Measurements from ENCODE around the gene FOSL1.
A peak's percentile ranks its signal among the peaks of the same experiment; 100 is the strongest.

Gene FOSL1

GRCh38 chr11:65879617-65880016 lies 20.6 kb downstream of the FOSL1 start, which contains the start of gene CTSW:
TSS of gene CTSW (plus strand) at chr11:65879837. CDS start at chr11:65879855, 18 bp downstream.
- peak; percentile 30 for DNase-seq

DNA sequence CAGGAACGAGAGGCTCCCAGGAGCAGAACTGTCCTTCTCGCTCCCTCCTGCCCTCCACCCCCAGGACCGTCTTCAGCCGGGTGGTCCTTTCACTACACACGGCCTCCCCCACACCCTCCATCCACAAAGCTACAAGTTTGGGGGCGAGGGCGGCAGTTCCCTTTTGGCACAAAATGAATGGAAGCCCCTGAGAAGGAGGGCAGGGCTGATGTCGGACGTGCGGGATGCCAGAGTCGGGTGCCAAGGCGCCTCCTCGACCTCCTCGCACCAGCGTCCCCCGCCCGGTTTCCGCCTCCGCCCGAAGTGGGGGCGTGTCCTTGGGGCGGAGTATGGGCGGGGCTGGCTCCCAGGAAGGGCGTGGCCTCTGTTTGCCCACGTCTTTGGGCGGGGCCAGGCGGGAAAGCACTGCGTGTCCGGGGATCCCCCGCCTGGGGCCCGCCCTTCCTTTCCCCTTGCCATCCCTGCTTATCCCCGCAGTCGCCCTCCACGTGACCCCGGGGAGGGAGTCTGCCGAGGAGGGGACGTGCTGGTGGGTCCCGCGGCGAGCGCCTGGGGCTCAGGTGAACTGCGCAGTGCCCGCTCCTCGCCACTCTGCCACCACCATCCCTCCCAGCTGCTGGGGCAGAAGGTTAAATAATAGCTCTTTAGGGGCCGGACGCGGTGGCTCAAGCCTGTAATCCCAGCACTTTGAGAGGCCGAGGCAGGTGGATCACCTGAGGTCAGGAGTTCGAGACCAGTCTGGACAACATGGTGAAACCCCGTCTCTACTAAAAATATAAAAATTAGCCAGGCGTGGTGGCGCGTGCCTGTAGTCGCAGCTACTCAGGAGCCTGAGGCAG lies 26.7 kb downstream of the FOSL1 start:
- DNase-seq = peak; percentile 96

DNA sequence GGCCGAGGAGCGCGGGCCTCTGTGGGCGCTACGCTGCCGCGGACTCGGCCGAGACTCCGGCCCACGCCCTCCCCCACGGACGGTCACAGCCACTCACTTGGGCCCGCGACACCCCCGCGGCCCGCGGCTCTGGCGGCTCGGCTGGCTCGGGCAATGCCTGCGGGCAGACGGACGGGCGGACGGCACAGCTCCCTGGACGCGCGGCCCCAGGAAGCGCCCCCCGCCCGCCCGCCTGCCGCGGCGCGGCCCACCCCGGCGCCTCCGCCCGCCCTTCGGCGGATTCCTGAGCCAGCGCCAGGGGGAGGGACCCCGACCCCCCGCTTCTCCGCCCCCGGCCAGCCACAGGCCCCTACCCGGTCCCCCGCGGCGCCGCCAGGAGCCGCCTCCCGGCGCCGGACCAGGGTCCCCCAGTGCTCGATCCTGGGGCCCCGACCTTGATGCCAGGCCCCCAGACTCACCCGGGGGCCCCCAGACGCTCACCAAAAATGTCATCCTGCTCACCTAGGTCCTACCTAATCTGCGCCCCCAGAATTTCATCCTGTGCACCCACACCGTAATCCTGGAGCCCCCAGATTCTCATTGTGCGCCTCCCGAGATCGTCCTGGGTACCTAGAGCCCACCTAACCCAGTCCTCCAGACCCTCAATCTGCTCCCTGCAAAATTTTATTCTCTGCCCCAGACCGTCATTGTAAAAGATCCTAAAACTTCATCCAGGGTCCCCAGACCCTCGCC lies 27.4 kb downstream of the FOSL1 start, which contains the start of gene EFEMP2:
TSS of gene EFEMP2 (minus strand) at position 215 of the 732 bp plus-strand sequence. CDS start 446 bp downstream, outside the sequence.
- DNase-seq = no peak

DNA sequence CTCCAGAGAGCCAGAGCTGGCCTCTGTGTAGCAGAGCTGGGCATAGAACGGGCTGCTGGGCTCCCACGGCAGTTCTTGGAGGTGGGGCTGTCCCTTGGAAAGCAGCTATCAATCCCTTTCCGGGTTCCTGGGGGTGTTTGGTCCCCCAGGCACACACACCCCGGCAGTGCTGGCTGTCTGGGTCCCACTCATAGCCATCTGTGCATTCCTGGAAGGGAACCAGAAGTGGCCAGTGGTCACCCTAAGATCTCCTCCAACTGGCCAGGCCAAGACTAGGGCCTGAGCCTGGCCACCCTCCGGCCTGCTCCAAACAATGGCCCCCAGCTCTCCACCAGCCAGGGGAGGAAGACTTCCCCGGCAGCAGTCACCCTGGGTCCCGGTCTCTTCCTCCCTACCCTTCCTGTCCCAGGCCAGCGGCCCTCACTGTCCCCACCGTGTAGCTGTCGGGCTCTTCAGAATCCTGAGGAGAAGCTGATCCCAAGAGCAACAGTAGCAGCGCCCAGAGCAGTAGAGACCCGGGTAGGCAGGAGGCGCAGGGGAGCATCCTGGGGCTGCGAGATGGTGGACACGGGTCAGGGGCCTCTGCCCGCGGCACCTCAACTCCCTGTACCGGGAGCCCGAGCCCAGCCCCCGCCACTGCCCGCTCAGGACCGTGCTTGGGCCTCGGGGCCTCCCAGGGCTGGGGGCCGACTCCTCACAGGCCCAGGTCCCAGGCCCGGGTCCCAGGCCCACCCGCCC lies 28.2 kb downstream of the FOSL1 start:
- DNase-seq = no peak

DNA sequence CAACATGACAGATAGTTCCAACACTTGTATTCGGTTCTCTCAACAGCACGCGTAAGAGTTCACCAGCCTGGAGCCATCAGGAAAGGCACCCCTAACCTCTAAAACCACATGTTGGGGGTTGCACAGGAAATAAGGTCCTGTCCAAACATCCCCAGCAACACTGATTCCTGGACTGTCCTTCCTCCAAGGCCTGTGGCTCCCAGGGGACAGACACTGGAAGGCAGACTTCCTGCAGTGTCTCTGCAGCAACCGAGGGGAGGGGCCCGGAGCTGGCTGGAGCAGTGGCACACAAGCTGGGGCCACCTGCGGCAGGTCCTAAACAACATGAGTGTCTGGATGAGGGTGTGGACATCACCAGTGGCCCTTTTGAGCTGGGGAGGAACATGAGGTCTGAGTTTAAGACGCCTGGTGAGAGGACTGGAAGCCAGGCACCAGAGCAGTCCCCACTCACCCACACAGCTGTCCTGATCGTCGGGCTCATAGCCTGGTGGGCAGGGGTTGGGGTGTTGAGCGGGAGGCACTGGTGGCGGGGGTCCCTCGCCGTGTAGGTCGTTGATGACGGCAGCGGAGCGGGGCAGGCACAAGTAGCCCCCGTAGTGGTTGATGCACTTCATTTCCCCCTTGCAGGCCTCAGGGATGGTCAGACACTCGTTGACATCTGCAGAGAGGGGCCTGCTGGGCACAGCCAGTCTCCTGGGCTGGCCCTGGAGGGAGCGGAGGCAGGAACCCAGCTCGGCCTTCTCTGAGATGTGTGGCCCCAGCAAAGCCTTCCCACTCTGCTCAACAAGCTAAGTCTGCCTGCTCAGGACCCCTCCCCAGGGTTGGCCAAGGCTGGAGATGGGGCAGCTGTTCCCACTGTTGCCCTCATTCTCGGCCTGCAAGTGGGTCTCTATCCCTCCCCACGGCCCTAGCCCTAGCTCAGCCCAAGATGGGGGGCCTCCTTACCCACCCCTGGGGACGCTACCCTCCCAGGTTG lies 29.2 kb downstream of the FOSL1 start:
- DNase-seq = no peak

- no peak for DNase-seq
Measured at GRCh38 chr11:65870307-65870658, 29.9 kb downstream of the FOSL1 start.

DNA sequence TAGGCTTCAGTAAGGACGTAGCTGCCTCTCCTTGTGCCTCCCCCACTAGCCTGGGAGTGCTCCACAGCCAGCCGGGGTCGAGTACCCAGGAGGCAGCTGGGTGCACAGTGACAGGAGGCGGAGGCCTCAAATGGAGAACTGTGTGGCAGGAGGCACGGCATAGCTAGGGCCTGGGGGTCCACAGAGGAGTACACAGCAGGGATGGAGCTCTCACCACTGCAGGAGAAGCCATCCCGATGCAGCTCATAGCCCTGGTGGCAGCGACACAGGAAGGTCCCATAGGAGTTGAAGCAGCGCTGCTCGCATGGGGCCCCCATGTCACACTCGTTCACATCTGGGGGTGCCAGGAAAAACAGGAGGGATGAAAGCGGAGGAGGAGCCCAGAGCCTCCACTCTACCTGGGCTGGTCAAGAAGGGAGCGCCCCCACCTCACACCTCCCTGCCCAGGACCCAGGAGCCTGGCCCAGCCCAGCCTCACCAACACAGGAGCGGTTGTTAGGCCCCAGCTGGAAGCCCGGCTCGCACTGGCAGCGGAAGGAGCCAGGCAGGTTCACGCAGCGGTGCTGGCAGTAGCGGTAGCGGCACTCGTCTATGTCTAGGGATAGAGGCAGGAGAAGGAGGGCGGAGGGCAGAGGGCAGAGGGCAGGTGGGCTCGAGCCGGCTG lies 30.4 kb downstream of the FOSL1 start:
- no peak for DNase-seq

DNA sequence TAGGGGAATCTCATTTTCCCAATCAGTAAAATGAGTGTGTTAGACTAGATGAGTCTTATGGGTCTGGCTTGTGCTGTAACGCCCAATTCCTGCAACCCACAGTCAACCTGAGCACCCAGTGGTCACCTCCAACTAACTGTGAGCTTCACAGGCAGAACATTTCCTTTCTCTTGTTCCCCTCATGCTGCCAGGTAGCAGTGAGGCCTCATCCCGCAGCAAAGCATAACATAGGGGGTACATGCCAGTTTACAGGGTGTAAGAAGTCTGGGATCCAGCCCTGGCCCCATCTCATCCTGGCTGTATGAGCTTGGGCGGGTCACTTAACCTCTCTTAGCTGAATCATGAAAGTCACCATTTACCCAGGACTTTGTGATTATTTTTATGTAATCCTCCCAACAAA lies 31.3 kb downstream of the FOSL1 start:
- DNase-seq = no peak

- no peak for DNase-seq
Measured at GRCh38 chr11:65868076-65868667, 32.0 kb downstream of the FOSL1 start.

DNA sequence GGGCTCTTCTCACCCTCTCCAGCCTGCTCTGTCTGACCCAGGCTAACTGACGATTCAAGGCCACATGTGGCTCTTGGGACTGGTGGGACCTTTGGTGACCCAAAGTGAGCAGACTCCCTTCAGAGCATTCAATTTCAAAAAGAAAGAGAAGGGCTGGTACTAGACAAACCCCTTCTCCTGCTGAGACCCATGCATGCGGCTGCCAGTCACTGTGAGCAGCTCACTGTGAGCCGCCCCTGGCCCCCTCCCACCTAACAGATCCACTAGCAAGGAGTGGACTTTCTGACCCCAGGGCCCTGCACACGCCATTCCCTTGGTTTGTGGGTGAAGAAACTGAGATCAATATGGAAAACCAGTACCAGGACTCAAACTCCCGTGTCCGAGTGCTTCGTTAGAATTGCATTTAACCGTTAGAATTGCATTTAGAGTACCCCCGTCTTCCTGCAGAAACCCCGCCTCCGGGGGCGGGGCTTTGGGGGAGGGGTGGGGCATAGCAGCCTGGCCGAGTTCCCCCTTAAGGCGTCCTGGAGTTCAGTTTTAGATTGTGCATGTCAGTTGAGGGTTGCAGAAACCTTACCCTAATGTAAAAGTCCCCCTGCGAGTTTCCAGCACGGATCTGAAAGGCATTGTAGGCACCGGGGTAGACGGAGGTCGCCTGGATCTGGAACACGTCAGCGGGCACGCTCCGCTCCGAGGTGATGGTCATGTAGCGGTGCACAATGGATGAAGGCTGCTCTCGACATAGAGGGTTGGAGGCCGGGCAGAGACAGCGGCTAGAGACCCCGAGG lies 32.7 kb downstream of the FOSL1 start:
- DNase-seq = no peak

- DNase-seq = no peak
Measured at GRCh38 chr11:65866509-65867283, 33.5 kb downstream of the FOSL1 start.

- no peak for DNase-seq
Measured at GRCh38 chr11:65865550-65866172, 34.5 kb downstream of the FOSL1 start.

GRCh38 chr11:65864706-65865471 lies 35.3 kb downstream of the FOSL1 start:
- DNase-seq = no peak

GRCh38 chr11:65863889-65864705 lies 36.1 kb downstream of the FOSL1 start:
- no peak for DNase-seq

GRCh38 chr11:65862941-65863888 lies 37.0 kb downstream of the FOSL1 start:
- no peak for DNase-seq

GRCh38 chr11:65862191-65862735 lies 37.9 kb downstream of the FOSL1 start:
- DNase-seq = no peak

Measured in central memory CD4-positive, alpha-beta T cell (primary cell).